CD4-positive, alpha-beta T cell treated with Interleukin-2 at 100 ng/mL for 4 hours (primary cell): ENCODE data around the gene COX7A2.

Experiments
- DNase-seq: peaks from one replicate; pipeline ENCODE4 v3.0.0-alpha.2; 2020; ENCODE audit warnings: low spot score

COX7A2 gene

DNA sequence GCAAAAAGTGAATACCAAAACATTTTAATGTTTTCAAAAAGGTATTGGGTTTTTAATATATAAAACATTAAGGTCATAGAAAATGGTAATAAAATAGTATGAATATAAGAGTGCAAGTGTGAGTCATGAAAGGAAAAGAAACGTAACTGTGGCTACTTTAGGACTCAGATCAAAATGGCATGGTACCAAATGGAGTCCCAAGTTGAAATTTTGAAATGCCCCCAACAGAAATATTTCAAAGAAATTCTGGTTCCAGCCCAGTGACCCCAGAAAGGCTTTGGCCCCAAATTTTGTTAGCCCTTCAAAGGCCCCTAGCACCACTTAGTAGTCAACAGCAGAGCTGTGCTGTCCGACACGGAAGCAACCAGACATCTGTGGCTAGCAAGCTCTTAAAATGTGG is 43.7 kb downstream of the COX7A2 start:
- DNase-seq = no peak

DNA sequence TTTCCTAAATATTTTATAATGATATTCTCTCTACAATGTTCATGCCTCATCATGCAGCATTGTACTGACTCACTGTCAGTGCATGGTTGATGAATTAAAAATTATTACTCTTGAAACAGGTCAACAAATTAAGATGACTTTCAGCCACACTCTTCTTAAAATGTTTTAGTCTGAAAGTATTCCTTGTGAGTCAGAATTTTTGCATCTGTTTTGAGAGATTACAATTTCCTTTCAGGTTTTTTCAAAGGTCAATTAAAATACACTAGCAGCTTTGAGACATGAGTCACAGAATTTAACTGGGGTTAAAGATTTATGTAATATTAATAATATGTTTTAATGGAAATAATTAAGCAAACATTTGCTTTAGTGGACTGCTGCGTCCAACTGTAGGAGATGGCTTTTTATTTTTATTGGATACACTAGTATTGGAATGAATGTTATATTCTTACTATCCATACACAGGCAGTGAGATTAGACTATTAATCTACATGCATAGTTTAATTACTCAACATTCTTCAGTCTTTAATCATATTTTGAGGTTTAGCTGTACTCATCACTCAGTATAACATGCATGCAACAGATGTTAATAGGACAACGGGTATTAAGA is 47.4 kb downstream of the COX7A2 start:
- no peak for DNase-seq

DNA sequence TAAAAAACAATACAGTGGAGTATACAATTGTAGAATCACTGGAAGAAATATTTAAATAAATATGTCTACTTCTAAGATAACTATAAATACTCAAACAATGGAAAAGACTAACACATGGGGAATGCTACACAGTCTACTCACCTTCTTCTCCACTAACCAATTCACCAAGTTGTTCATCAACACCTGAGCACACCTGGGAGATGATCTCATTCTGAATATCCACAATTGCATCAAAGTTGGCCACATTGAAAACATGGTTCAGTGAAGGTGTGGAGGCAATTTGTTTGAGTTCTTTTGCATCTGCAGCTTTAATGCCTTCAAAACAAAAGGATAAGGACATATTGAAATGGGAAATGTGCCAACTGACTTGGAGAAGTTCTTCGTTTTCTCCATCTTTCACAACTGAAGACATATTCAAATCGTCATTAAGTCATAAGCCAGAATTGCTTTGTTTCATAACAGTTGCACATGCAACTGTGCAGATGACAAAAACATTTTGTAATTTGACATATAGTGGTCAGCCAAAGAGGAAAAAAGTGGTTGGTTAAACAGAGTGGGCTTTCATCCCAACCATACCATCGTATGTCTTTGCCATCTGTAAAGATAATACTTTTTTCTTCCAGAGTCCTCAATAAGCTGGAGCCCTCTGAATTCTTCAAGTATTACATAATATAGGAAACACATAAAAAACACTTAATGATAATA is 55.2 kb downstream of the COX7A2 start:
- no peak for DNase-seq
